ENCODE data around the gene PGGHG.
"Not testable (repeated sequence)": the region's sequence is repeated elsewhere in the genome, so short reads cannot be mapped to it uniquely, and the experiment has no call there.

GRCh38 chr11:328516-329100, 39.7 kb downstream of the PGGHG start:
- TF ChIP-seq TAF1 (IDR thresholded peaks at IDR 0.05; ENCODE audit: borderline replicate concordance, low read depth, low read length); POLR2A (IDR thresholded peaks at IDR 0.05; ENCODE audit: low read depth, low read length): not testable (repeated sequence)
